Measurements from ENCODE around the gene HSD17B14. TPM values are rescaled to one million over a fixed set of nuclear protein-coding genes. Genes with fewer than 3 reads are reported as not detected.
A peak's percentile ranks its signal among the peaks of the same experiment; 100 is the strongest.

HSD17B14 gene
- polyA plus RNA-seq, 1 of the 3 experiments (the other 2 are of a cell fraction), result 29.7 TPM

DNA sequence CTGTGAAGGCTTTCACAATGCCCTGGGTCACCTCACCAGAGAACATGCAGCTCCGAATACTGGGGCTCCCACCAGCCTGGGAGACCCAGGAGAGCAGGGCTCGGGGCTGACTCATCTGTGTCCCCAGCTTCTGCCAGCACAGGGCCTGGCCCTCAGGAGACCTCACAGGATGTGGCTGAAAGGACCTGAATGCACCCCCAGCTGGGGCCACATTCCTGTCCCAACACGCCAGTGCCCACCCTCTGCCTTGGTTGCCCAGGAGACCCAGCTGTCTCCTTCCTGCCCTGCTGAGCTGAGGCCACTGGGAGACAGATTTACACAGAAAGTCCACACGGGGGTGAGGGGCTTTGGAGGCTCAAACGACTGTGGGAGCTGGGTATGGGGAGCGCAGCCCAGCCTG lies 37.4 kb downstream of the HSD17B14 start:
- WGBS (ENCODE audit: low lambda C conversion rate), result 75% methylated on average over 4 of the region's 6 CpGs
- peak; percentile 19 for DNase-seq
- Histone ChIP-seq H4K20me1 (ENCODE audit: insufficient read depth) (no peaks in the 10 kb centered on the region), H3K4me2 (no peak overlapping the region), H3K27ac (ENCODE audit: low read depth in 2 of 2, low read length in 1 of 2) (no peak overlapping the region), H3K9me3 (no peaks in the 10 kb centered on the region), H3K9me2 (no peaks in the 10 kb centered on the region), H3K27me3 (ENCODE audit: insufficient read depth) (no peaks in the 10 kb centered on the region), H3K4me3 (ENCODE audit: low read depth in 2 of 2, low read length in 1 of 2) (no peak overlapping the region), H3K36me3 (replicated peaks in 1 of 2; ENCODE audit: control insufficient read depth in 1 of 2, insufficient read depth in 2 of 2, low read length in 1 of 2) (no peaks in the 10 kb centered on the region), H2AFZ (ENCODE audit: low read depth) (no peak overlapping the region), H3K79me2 (ENCODE audit: insufficient read depth) (no peaks in the 10 kb centered on the region), H3F3A (replicated peaks; ENCODE audit: insufficient read depth) (peaks cover 5% of the 10 kb centered on the region), H3K9ac (no peak overlapping the region), H3K4me1 (ENCODE audit: control insufficient read depth in 1 of 2, insufficient read depth in 2 of 2, low read depth in 1 of 2, low read length in 1 of 2) (peaks cover 5% of the 10 kb centered on the region in 2 experiments; a peak in 1 of 4 replicates)
- ChIA-PET CTCF (interaction anchor here (1.0 to 4.7 kb wide), 4 partner anchors 11 to 172 kb away, joined by 3 to 21 read pairs (median 5); no protein-coding TSS in a partner anchor), POLR2A (no interaction called here)
- TF ChIP-seq EZH2phosphoT487 (IDR thresholded peaks at IDR 0.05; ENCODE audit: borderline replicate concordance, low read depth) (no peak), RAD21 (IDR thresholded peaks at IDR 0.05; ENCODE audit: low read length) (no peak), GATA2 (CRISPR knock-in tag; IDR thresholded peaks at IDR 0.05) (no peak), SMC3 (IDR thresholded peaks at IDR 0.05; ENCODE audit: low read depth, low read length) (no peak), TAF1 (IDR thresholded peaks at IDR 0.05; ENCODE audit: borderline replicate concordance, low read depth, low read length) (no peak), MEF2A (IDR thresholded peaks at IDR 0.05; ENCODE audit: borderline replicate concordance, low read depth) (no peak)

- H3K4me3 ChIP-seq (ENCODE audit: low read depth in 2 of 2, low read length in 1 of 2), result no peak overlapping the region
- no peaks in the 10 kb centered on the region for H3K36me3 ChIP-seq (replicated peaks in 1 of 2; ENCODE audit: control insufficient read depth in 1 of 2, insufficient read depth in 2 of 2, low read length in 1 of 2)
- H3K27ac ChIP-seq (ENCODE audit: low read depth in 2 of 2, low read length in 1 of 2), result no peak overlapping the region
- ChIA-PET CTCF (interaction anchor here (1.1 to 20.7 kb wide), 5 partner anchors 9 to 45 kb away, joined by 4 to 457 read pairs (median 27); partner anchors contain the start of gene HSD17B14), POLR2A (no interaction called here)
- no peak overlapping the region for H3K4me2 ChIP-seq
- DNase-seq, result no peak
- H3F3A ChIP-seq (replicated peaks; ENCODE audit: insufficient read depth), result peaks cover 5% of the 10 kb centered on the region
- no peaks in the 10 kb centered on the region for H3K9me3 ChIP-seq
- no peaks in the 10 kb centered on the region for H3K9me2 ChIP-seq
- no peak overlapping the region for H3K9ac ChIP-seq
- no peaks in the 10 kb centered on the region for H3K79me2 ChIP-seq (ENCODE audit: insufficient read depth)
- TF ChIP-seq, protein P1, sequence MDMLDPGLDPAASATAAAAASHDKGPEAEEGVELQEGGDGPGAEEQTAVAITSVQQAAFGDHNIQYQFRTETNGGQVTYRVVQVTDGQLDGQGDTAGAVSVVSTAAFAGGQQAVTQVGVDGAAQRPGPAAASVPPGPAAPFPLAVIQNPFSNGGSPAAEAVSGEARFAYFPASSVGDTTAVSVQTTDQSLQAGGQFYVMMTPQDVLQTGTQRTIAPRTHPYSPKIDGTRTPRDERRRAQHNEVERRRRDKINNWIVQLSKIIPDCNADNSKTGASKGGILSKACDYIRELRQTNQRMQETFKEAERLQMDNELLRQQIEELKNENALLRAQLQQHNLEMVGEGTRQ (IDR thresholded peaks at IDR 0.05; ENCODE audit: borderline replicate concordance, low read depth, low read length), result no peak
- TF ChIP-seq TAF1 (IDR thresholded peaks at IDR 0.05; ENCODE audit: borderline replicate concordance, low read depth, low read length), result no peak
- no peak for TF ChIP-seq JUND (IDR thresholded peaks at IDR 0.05)
- TF ChIP-seq RXRA (IDR thresholded peaks at IDR 0.05; ENCODE audit: borderline replicate concordance, low read depth), result no peak
- no peak for TF ChIP-seq RCOR1 (IDR thresholded peaks at IDR 0.05; ENCODE audit: low read length)
- TF ChIP-seq, protein P2, sequence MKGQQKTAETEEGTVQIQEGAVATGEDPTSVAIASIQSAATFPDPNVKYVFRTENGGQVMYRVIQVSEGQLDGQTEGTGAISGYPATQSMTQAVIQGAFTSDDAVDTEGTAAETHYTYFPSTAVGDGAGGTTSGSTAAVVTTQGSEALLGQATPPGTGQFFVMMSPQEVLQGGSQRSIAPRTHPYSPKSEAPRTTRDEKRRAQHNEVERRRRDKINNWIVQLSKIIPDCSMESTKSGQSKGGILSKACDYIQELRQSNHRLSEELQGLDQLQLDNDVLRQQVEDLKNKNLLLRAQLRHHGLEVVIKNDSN (IDR thresholded peaks at IDR 0.05; ENCODE audit: borderline replicate concordance, low read depth), result no peak
- TF ChIP-seq EP300 (IDR thresholded peaks at IDR 0.05; ENCODE audit: borderline replicate concordance in 1 of 2, low read depth in 1 of 2, low read length in 1 of 2), result no peak
- TF ChIP-seq POLR2AphosphoS5 (IDR thresholded peaks at IDR 0.05; ENCODE audit: low read depth, low read length), result no peak
- no peak for TF ChIP-seq SIN3A (IDR thresholded peaks at IDR 0.05; ENCODE audit: borderline replicate concordance, low read depth, low read length)
- TF ChIP-seq FOXJ3 (CRISPR knock-in tag; IDR thresholded peaks at IDR 0.05), result no peak
- TF ChIP-seq REST (IDR thresholded peaks at IDR 0.05; ENCODE audit: low read depth, low read length), result no peak
- no peak for TF ChIP-seq FOSL2 (IDR thresholded peaks at IDR 0.05; ENCODE audit: borderline replicate concordance, low read depth)
- no peak for TF ChIP-seq MEF2A (IDR thresholded peaks at IDR 0.05; ENCODE audit: borderline replicate concordance, low read depth)
- TF ChIP-seq TEAD4 (IDR thresholded peaks at IDR 0.05; ENCODE audit: borderline replicate concordance, insufficient read depth), result no peak
- TF ChIP-seq NFIC (IDR thresholded peaks at IDR 0.05; ENCODE audit: borderline replicate concordance), result no peak
- no peak for TF ChIP-seq TCF12 (IDR thresholded peaks at IDR 0.05)
- no peak for TF ChIP-seq GATA2 (CRISPR knock-in tag; IDR thresholded peaks at IDR 0.05)
- TF ChIP-seq YY1 (IDR thresholded peaks at IDR 0.05; ENCODE audit: low read depth), result no peak
- TF ChIP-seq, protein P3, sequence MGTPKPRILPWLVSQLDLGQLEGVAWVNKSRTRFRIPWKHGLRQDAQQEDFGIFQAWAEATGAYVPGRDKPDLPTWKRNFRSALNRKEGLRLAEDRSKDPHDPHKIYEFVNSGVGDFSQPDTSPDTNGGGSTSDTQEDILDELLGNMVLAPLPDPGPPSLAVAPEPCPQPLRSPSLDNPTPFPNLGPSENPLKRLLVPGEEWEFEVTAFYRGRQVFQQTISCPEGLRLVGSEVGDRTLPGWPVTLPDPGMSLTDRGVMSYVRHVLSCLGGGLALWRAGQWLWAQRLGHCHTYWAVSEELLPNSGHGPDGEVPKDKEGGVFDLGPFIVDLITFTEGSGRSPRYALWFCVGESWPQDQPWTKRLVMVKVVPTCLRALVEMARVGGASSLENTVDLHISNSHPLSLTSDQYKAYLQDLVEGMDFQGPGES (IDR thresholded peaks at IDR 0.05; ENCODE audit: low read depth, low read length), result no peak
- H3K4me1 ChIP-seq (ENCODE audit: control insufficient read depth in 1 of 2, insufficient read depth in 2 of 2, low read depth in 1 of 2, low read length in 1 of 2), result peaks cover 5% of the 10 kb centered on the region in 2 experiments; a peak in 1 of 4 replicates
- no peaks in the 10 kb centered on the region for H3K27me3 ChIP-seq (ENCODE audit: insufficient read depth)
- WGBS (ENCODE audit: low lambda C conversion rate), result 69% methylated on average over 2 of the region's 7 CpGs
- H2AFZ ChIP-seq (ENCODE audit: low read depth), result no peak overlapping the region
- H4K20me1 ChIP-seq (ENCODE audit: insufficient read depth), result no peaks in the 10 kb centered on the region
These were observed 39.2 kb downstream of the HSD17B14 start for GRCh38 chr19:48797103-48797502.
